ENCODE data around the gene PPIE. TPM values are rescaled to one million over a fixed set of nuclear protein-coding genes. Genes with fewer than 3 reads are reported as not detected.

Gene PPIE
- total and polyA plus RNA-seq, 2 of the 4 experiments (the other 2 are of a cell fraction): 40.9 to 68.1 TPM

- H3K36me3 ChIP-seq (ENCODE audit: control insufficient read depth, insufficient read depth, low read length): peaks cover 45% of the 10 kb centered on the region
- H3K23ac ChIP-seq (ENCODE audit: low read depth, low read length): no peak overlapping the region
- ATAC-seq (ENCODE audit: low read depth) (no peak), DNase-seq (no peak)
- no peaks in the 10 kb centered on the region; the same call in 1 of the 2 replicates for H3K4me1 ChIP-seq (ENCODE audit: control insufficient read depth, insufficient read depth, low read length)
- H3K27ac ChIP-seq (ENCODE audit: insufficient read depth, low read length): no peak overlapping the region
- H3K9me3 ChIP-seq (ENCODE audit: control insufficient read depth, insufficient read depth, low read length): no peaks in the 10 kb centered on the region
- H3K4me2 ChIP-seq (ENCODE audit: low read depth, low read length): no peak overlapping the region
- H3K14ac ChIP-seq (replicated peaks; ENCODE audit: low read depth, low read length): no peak overlapping the region
- no peak overlapping the region for H4K8ac ChIP-seq (ENCODE audit: low read depth in 2 of 2, low read length in 2 of 2)
- H2AK5ac ChIP-seq (ENCODE audit: low read depth, low read length): no peak overlapping the region
- no peak for TF ChIP-seq ELK1 (IDR thresholded peaks at IDR 0.05; ENCODE audit: borderline replicate concordance, low read depth, low read length)
- no peak for TF ChIP-seq RCOR1 (IDR thresholded peaks at IDR 0.05; ENCODE audit: insufficient replicate concordance, low read length)
- no peak for TF ChIP-seq NFE2L2 (IDR thresholded peaks at IDR 0.05; ENCODE audit: low read depth, low read length)
- TF ChIP-seq MXI1 (IDR thresholded peaks at IDR 0.05; ENCODE audit: borderline replicate concordance, low read depth, low read length): no peak
- TF ChIP-seq MAZ (IDR thresholded peaks at IDR 0.05; ENCODE audit: borderline replicate concordance, low read depth, low read length): no peak
- no peak for TF ChIP-seq CTCF (conservative IDR thresholded peaks at IDR 0.05; ENCODE audit: low read depth, low read length)
- no peak for TF ChIP-seq RFX5 (IDR thresholded peaks at IDR 0.05; ENCODE audit: low read depth, low read length)
- no peak for TF ChIP-seq FOS (IDR thresholded peaks at IDR 0.05; ENCODE audit: low read depth, low read length)
- TF ChIP-seq POLR2A (IDR thresholded peaks at IDR 0.05; ENCODE audit: low read depth, low read length): no peak
- TF ChIP-seq MAFK (IDR thresholded peaks at IDR 0.05; ENCODE audit: low read depth, low read length): no peak
- TF ChIP-seq USF2 (IDR thresholded peaks at IDR 0.05; ENCODE audit: low read depth, low read length): no peak
- no peak for TF ChIP-seq RAD21 (IDR thresholded peaks at IDR 0.05; ENCODE audit: low read length)
- no peak overlapping the region for H2BK5ac ChIP-seq (ENCODE audit: low read depth, low read length, poor library complexity, severe bottlenecking)
- dilution Hi-C loops (cut with HindIII; ENCODE audit: low sequenced_read_pairs, unreplicated experiment): no loop called here
- no peak overlapping the region for H3K18ac ChIP-seq (ENCODE audit: low read depth, low read length)
- H2AK9ac ChIP-seq (replicated peaks; ENCODE audit: low read depth, low read length, poor library complexity): peak overlapping the region; percentile 78
- ChIA-PET CTCF (no interaction called here), POLR2A (ENCODE audit: unreplicated experiment) (no interaction called here)
- H4K5ac ChIP-seq (ENCODE audit: low read depth, low read length): no peak overlapping the region
- no peaks in the 10 kb centered on the region for H4K20me1 ChIP-seq (ENCODE audit: insufficient read depth, low read length)
- BruUV-seq (replicated peaks): no TSS peak
- no peak overlapping the region for H2BK20ac ChIP-seq (ENCODE audit: low read depth, low read length)
- no peak overlapping the region for H3K4me3 ChIP-seq (ENCODE audit: insufficient read depth, low read depth, low read length)
- 0 out of 4 replicates have a peak, but pooled peaks cover 0 to 3% of the 10 kb centered on the region in 2 experiments for H3K79me1 ChIP-seq (ENCODE audit: low read depth in 1 of 2, low read length in 2 of 2)
- in situ Hi-C loops (cut with MboI; ENCODE audit: low sequenced_read_pairs): no loop called here
- H2AFZ ChIP-seq (replicated peaks; ENCODE audit: low read length, poor library complexity): no peak overlapping the region
- H3K9me1 ChIP-seq (ENCODE audit: insufficient read depth, low read length): 0 out of 2 replicates have a peak, but pooled peaks cover 8% of the 10 kb centered on the region
- no peak overlapping the region for H3K56ac ChIP-seq (ENCODE audit: extremely low read depth, insufficient read depth, low read length)
- WGBS, 2 experiments (ENCODE audit: extremely low coverage in 2 of 2, insufficient read length in 1 of 2): 86% methylated on average over 1 of the region's 9 CpGs; no CpG with 5 or more reads in 1 of the 2 experiments
- no peak overlapping the region for H2BK120ac ChIP-seq (ENCODE audit: low read depth, low read length)
- intact Hi-C loops (cut with micrococcal nuclease): no loop called here
- H3K4ac ChIP-seq (ENCODE audit: low read depth, low read length): no peak overlapping the region
- H3K9ac ChIP-seq (ENCODE audit: low read depth, low read length): no peak overlapping the region
- no peak overlapping the region for H4K91ac ChIP-seq (ENCODE audit: insufficient read depth, low read depth, low read length)
- no peaks in the 10 kb centered on the region for H3K27me3 ChIP-seq (ENCODE audit: control insufficient read depth, insufficient read depth, low read length)
- H2BK15ac ChIP-seq (ENCODE audit: low read depth, low read length): no peak overlapping the region
These were observed 17.4 kb downstream of the PPIE start for GRCh38 chr1:39755965-39756659.

Measured in IMR-90 (cell line).